ENCODE results near the gene UBR1.
"Not testable (repeated sequence)": the region's sequence is repeated elsewhere in the genome, so short reads cannot be mapped to it uniquely, and the experiment has no call there.

Gene UBR1

GRCh38 chr15:42974202-42974862 lies 131.5 kb downstream of the UBR1 start:
- DNase-seq (ENCODE audit: low read depth in 2 of 2), result no peak

GRCh38 chr15:42973114-42973513 lies 132.7 kb downstream of the UBR1 start:
- DNase-seq (ENCODE audit: low read depth in 2 of 2), result no peak

- DNase-seq (ENCODE audit: low read depth in 2 of 2), result no peak
These were observed 134.0 kb downstream of the UBR1 start for GRCh38 chr15:42971830-42972229.

- no peak for DNase-seq (ENCODE audit: low read depth in 2 of 2)
These were observed 141.4 kb downstream of the UBR1 start for GRCh38 chr15:42964476-42964875.

- no peak for DNase-seq (ENCODE audit: low read depth in 2 of 2)
These were observed 150.3 kb downstream of the UBR1 start for GRCh38 chr15:42955518-42955917.

GRCh38 chr15:42954291-42954690 lies 151.5 kb downstream of the UBR1 start:
- no peak for DNase-seq (ENCODE audit: low read depth in 2 of 2)

- DNase-seq (ENCODE audit: low read depth in 2 of 2), result not testable (repeated sequence)
These were observed 156.9 kb downstream of the UBR1 start for GRCh38 chr15:42948898-42949297.

GRCh38 chr15:42940527-42940926 lies 165.3 kb downstream of the UBR1 start:
- DNase-seq (ENCODE audit: low read depth in 2 of 2), result no peak

- no peak for DNase-seq (ENCODE audit: low read depth in 2 of 2)
These were observed 166.0 kb downstream of the UBR1 start for GRCh38 chr15:42939841-42940240.

- DNase-seq (ENCODE audit: low read depth in 2 of 2), result no peak
These were observed 168.7 kb downstream of the UBR1 start for GRCh38 chr15:42937143-42937542.

GRCh38 chr15:42933886-42934667 lies 171.8 kb downstream of the UBR1 start:
- DNase-seq (ENCODE audit: low read depth in 2 of 2), result no peak

- DNase-seq (ENCODE audit: low read depth in 2 of 2), result no peak
These were observed 172.9 kb downstream of the UBR1 start for GRCh38 chr15:42932833-42933515.

GRCh38 chr15:42931702-42932486 lies 173.9 kb downstream of the UBR1 start:
- no peak for DNase-seq (ENCODE audit: low read depth in 2 of 2)

- DNase-seq (ENCODE audit: low read depth in 2 of 2), result no peak
These were observed 176.5 kb downstream of the UBR1 start for GRCh38 chr15:42929306-42929848.

GRCh38 chr15:42921342-42921731 lies 184.5 kb downstream of the UBR1 start:
- DNase-seq (ENCODE audit: low read depth in 2 of 2), result peak; percentile 1 to 17

- peak; percentile 93 for DNase-seq (ENCODE audit: low read depth in 2 of 2)
These were observed 185.1 kb downstream of the UBR1 start, which contains the start of gene TTBK2 for GRCh38 chr15:42920519-42921341. Gene TTBK2, minus strand, starts transcription at chr15:42920778. Its CDS starts 42,161 bp downstream, at chr15:42878617.

- DNase-seq (ENCODE audit: low read depth in 2 of 2), result peak in 1 of 2 donors; percentile 5
These were observed 185.9 kb downstream of the UBR1 start for GRCh38 chr15:42919799-42920518.

- no peak for DNase-seq (ENCODE audit: low read depth in 2 of 2)
These were observed 186.5 kb downstream of the UBR1 start for GRCh38 chr15:42919308-42919707.

GRCh38 chr15:42918047-42918446 lies 187.8 kb downstream of the UBR1 start:
- DNase-seq (ENCODE audit: low read depth in 2 of 2), result no peak
